ENCODE results near the gene SH3GLB2.
A peak's percentile ranks its signal among the peaks of the same experiment; 100 is the strongest.

Gene SH3GLB2

GRCh38 chr9:129028192-129028966, at the start of gene SH3GLB2:
Gene SH3GLB2, minus strand, starts transcription at chr9:129028331. Its CDS starts 177 bp downstream, at chr9:129028154.
- DNase-seq: peak; percentile 96

DNA sequence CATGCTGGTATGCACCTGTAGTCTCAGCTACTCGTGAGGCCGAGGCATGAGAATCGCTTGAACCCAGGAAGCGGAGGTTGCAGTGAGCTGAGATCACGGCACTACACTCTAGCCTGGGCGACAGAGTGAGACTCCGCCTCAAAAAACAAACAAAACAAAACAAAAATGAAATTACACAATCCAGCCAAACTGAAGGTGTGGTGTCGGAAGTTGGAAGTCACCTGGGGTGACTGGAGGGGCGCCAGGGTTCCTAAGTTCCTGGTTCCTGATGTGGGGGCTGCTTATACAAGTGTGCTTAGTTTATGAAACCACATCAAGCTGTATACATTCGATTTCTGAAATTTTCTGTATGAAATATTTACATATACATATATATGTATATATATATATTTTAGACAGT, 49.1 kb upstream of the SH3GLB2 start:
- no peak for DNase-seq

- no peak for DNase-seq
Observed at GRCh38 chr9:129076640-129077037, 48.5 kb upstream of the SH3GLB2 start.

- no peak for DNase-seq
Observed at GRCh38 chr9:129075996-129076639, 48.0 kb upstream of the SH3GLB2 start.

DNA sequence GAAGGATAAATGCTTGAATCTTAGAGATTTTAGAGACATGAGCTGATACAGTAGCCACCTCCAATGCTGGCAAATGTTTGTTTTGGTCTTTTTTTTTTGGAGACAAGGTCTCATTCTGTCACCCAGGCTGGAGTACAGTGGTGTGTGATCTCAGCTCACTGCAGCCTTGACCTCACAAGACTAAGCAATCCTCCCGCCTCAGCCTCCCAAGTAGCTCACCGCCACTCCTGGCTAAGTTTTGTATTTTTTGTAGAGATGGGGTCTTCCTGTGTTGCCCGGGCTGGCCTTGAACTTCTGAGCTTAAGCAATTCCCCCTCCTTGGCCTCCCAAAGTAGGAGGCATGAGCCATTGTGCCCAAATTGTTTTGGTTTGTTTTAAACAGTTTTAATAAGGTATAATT, 46.0 kb upstream of the SH3GLB2 start:
- DNase-seq: no peak

GRCh38 chr9:129073404-129073803, 45.3 kb upstream of the SH3GLB2 start:
- DNase-seq: no peak

- no peak for DNase-seq
Observed at GRCh38 chr9:129072171-129072570, 44.0 kb upstream of the SH3GLB2 start.

DNA sequence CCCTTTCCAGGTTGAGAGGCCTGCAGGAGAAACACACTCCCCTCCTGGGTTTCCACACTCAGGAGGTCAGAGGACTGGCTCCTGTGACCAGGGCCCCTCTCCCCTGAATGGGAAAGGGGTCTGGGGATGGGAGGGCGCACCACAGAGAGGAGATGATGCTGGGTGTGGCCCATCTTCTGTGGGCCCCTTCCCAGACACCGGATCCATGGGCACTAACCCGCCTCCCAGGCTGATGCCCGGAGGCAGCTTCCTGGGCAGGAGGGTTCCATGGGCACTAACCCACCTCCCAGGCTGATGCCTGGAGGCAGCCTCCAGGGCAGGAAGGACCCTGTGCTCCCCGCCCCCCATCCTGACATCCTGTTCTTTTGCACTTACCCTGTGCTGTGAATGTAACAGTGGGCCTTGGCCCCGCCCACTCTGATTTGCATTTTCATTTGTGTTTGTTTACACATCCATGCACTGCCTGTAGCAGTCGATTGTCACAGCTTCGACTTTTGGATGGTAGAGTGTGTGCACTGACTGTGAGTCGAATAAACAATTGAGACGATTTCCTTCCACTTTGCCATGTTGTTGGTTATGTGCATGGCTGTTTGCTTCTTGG, 43.5 kb upstream of the SH3GLB2 start:
- DNase-seq: no peak

DNA sequence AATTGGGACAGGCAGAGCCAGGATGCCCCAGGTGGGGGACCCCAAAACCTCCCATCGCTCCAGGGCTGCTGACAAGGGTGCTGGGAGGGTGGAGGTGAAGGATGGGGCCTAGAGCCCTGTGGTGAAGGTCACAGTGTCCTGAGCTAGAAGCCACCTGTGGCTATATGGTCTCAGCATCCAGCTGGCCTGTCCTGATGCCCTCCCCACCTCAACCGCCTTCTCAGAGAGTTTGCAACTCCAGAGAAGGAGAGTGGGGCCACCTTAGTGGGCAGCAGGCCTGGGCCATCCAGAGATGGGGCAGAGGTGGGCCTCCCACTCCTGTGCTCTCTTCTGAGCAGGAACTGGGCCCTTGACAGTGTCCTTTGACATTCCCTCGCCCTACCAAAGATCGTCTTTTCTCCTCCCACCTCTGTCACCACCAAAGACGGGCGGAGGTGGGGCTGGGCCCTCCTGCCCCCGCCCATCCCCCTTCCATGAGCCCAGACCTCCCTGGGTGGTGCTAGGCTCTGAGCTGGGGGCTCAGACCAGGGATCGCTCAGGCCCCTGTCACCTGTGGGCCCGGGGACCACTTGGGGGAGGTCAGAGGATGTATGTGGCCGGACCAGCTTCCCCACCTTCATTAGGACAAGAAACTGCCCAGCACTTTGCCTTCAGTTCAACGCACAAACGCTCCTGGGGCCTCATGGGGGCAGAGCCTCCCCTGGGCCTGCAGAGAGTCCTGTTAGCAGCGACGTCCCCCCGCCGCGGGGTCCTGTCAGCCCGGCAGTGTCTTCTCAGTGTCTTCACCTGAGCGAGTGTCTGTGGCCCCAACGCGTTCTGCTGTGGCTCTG, 42.8 kb upstream of the SH3GLB2 start:
- no peak for DNase-seq

DNA sequence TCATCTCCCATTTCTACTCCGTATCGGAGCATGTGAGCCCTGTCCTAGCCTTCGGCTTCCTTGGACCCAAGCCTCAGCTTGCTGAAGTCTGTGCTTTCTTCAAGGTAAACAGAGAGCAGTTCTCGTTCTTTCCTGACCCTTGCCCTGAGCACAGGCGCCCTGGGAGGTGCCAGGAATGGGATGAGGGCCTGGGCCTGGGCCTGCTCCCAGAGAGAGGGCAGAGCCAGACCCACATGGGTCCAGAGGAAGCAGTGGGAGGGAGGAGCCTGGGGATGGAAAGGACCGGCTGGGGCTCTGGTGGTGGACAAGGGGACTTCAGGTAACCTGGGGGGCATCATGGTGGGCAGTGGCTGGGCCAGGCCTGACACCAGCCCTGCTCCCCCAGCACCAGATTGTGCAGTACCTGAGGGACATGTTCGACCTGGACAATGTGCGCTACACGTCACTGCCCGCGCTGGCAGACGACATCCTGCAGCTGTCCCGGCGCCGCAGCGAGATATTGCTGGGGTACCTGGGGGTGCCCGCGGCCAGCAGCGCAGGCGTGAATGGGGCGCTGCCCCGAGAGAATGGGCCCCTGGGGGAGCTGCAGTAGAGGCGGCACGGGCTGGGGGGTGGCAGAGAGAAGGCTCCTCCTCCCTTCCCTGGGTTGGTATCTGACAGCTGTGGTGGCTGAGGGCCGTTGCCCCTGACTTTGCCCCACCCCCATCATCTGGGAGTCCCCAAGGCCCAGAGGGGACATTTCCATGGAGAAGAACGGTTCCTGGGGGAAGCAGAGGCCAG, 41.9 kb upstream of the SH3GLB2 start:
- DNase-seq: no peak

GRCh38 chr9:129068990-129069861, 41.1 kb upstream of the SH3GLB2 start:
- peak; percentile 59 for DNase-seq

GRCh38 chr9:129068110-129068509, 40.0 kb upstream of the SH3GLB2 start:
- no peak for DNase-seq

GRCh38 chr9:129064499-129064908, 36.4 kb upstream of the SH3GLB2 start:
- no peak for DNase-seq

DNA sequence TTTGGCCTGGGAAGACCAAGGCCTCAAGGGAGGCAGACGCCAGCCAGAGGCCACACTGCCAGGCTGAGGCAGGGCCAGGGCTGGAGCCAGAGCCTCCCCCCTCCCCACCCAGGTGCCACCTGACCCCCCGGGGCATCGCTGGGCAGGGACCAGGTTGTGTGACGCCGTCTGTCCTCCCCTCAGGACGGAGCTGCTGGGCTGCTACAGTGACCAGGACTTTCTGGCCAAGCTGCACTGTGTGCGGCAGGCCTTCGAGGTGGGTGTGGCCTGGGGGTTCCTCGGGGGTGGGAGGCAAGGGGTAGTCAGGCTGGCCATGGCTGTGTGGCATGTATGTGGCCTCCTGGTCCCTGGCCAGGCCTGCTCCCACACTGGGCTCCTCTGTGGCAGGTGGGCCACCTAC, 34.9 kb upstream of the SH3GLB2 start:
- DNase-seq: no peak

GRCh38 chr9:129060991-129061390, 32.9 kb upstream of the SH3GLB2 start:
- DNase-seq: no peak

- no peak for DNase-seq
Observed at GRCh38 chr9:129059796-129060785, 32.0 kb upstream of the SH3GLB2 start.

DNA sequence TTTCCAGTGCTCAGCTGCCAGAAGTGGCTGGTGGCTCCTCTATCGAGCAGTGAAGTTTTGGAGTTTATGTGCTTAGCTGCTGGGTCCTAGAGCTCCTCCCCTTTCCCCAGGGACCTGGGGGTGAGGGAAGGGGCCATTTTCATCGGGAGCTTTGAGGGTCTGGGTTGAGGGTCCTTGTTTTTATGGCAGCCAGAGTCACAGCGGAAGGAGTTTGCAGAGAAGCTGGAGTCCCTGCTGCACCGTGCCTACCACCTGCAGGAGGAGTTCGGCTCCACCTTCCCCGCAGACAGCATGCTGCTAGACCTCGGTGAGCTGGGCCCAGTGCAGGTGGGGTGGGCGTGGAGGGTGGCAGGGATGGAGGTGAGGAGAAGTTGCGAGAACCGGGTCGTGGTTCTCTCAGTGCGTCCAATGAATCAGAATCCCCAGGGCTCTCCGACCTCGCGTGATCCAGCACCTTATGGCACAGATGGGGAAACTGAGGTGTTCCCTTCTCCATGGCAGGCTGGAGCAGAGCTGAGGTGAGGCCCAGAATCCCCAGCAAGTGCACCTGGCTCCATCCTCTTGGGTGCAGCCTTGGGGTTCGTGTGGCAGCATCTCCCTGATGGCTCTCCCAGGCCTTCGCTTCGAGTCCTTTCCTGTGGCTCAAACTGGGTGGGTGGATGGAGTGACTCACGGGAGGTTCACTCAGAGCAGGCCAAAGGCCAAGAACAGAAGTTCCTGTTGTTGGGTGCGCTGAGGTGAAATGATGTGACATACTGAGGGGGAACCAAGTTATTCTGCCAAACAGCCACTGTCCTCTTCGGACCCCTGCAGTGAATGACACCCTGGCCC, 31.0 kb upstream of the SH3GLB2 start:
- no peak for DNase-seq

DNA sequence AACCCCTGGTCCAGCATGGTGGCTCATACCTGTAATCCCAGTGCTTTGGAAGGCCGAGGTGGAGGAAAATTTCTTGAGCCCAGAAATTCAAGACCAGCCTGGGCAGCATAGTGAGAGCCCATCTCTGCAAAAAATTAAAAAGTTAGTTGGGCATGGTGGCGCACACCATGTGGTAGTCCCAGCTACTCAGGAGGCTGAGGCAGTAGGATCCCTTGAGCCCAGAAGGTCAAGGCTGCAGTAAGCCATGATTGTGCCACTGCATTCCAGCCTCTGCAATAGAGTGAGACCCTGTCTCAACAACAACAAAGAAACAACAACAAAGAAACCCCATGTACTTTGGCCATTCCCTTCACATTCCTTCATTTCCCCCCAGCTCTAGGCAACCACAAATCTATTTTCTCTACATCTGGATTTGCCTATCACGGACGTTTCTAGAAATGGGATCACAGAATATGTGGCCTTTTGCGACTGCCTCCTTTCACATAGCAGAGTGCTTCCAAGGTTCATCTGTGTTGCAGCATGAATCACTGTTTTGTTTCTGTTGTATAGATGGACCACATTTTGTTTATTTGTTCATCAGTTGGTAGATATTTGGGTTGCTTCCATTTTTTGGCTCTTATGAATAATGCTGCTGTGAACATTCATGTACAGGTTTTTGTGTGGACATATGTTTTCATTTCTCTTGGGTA, 26.2 kb upstream of the SH3GLB2 start:
- DNase-seq: no peak

DNA sequence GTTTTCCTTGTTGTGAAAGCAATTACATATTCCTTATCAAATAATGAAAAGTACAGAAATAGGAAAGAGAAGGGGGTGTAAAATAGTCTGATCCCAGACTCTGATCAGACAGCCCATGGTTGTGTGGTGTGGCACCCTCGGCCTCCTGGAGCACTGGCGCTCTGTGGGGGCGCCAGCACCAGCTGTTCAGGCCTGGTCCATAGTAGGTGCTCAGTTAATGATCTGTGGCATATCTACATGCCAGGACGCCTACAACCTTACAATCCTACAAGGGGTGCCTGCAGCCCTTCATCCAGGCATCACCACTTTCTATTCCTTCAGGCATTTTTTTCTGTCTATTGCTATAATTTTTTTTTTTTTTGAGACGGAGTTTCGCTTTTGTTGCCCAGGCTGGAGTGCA, 24.9 kb upstream of the SH3GLB2 start:
- DNase-seq: no peak
